K562 (cell line): Measurements from ENCODE around the gene NYNRIN. TPM values are rescaled to one million over a fixed set of nuclear protein-coding genes. Genes with fewer than 3 reads are reported as not detected.

Source experiments
- ATAC-seq: fragments of 200-7000 bp; cut with Tn5 transposase; 3 replicates; pipeline ENCODE4 v1.9.1; 2020; ENCODE audit warnings: moderate library complexity
- BruUV-seq: library from RNA; stranded (reverse); fragments of 400-500 nt; replicated peaks from 2 replicates; lab custom pipeline; 2021; lab: Mats Ljungman, UMichigan
- CTCF ChIA-PET: fragments of 300-600 bp; formaldehyde crosslinking; extraction: SDS; loops from one replicate; lab custom pipeline; 2021; ENCODE audit warnings: low intra/inter-chr PET ratio; lab: Yijun Ruan, JAX
- POLR2A ChIA-PET: fragments of 300-600, 350-650 bp; sonication (Branson Sonifier 250); formaldehyde crosslinking; extraction: SDS; loops from one replicate; lab custom pipeline; 2021; ENCODE audit warnings: antibody characterized with exemption, inconsistent platforms; lab: Yijun Ruan, JAX
- DNase-seq, 4 experiments: peaks; one replicate each; pipeline versions ENCODE4 v3.0.0 to v3.0.0-alpha.2; 2011 to 2018; ENCODE audit warnings: low spot score in 3 of 4, mixed read lengths in 3 of 4; ENCODE audit errors: extremely low read depth in 1 of 4
- FAIRE-seq: peaks from 2 replicates; lab custom pipeline; 2011; peaks lifted over from hg19 to GRCh38; lab: Jason Lieb, UNC
- H2AFZ ChIP-seq: 2 replicates; pipeline ENCODE4 v1.6.0; 2011; ENCODE audit warnings: low read depth, low read length, control low read depth, inconsistent platforms
- H3K27ac ChIP-seq: fragments of 200-600 bp; 3 replicates; pipeline ENCODE4 v1.8.0; 2011; ENCODE audit warnings: low read depth, mild to moderate bottlenecking, control low read depth, inconsistent platforms, low read length, moderate library complexity, mixed read lengths; ENCODE audit errors: extremely low read depth
- H3K27me3 ChIP-seq, 2 experiments: fragments of 300-600 bp in 1 of 2; 2 replicates in 1 of 2; 3 replicates in 1 of 2; pipeline versions ENCODE4 v1.6.0 to v1.8.0; 2011; ENCODE audit warnings: inconsistent platforms in 2 of 2, low read length in 2 of 2, mild to moderate bottlenecking in 1 of 2, mixed read lengths in 1 of 2, moderate library complexity in 1 of 2; ENCODE audit not compliant: control insufficient read depth in 2 of 2, insufficient read depth in 2 of 2
- H3K36me3 ChIP-seq: fragments of 300-600 bp; 3 replicates; pipeline ENCODE4 v1.8.0; 2011; ENCODE audit warnings: mild to moderate bottlenecking, low read length, inconsistent platforms; ENCODE audit not compliant: control insufficient read depth, insufficient read depth
- H3K4me1 ChIP-seq, 2 experiments: fragments of 200-600 bp in 1 of 2; replicated peaks in 1 of 2; 2 replicates in 1 of 2; 3 replicates in 1 of 2; pipeline versions ENCODE4 v1.5.1 to v1.8.0; 2011; ENCODE audit warnings: inconsistent platforms in 2 of 2, low read length in 2 of 2, mild to moderate bottlenecking in 1 of 2, mixed read lengths in 1 of 2, moderate library complexity in 1 of 2; ENCODE audit not compliant: control insufficient read depth in 2 of 2, insufficient read depth in 2 of 2
- H3K4me2 ChIP-seq: 2 replicates; pipeline ENCODE4 v1.6.1; 2011; ENCODE audit warnings: low read length, control low read depth, inconsistent platforms, mixed read lengths; ENCODE audit not compliant: insufficient read depth
- H3K4me3 ChIP-seq: fragments of 200-600 bp; sonication (generic), shearing (Covaris generic); 2 replicates; pipeline ENCODE4 v1.5.1; 2016; ENCODE audit warnings: control low read depth, inconsistent platforms
- H3K79me2 ChIP-seq: fragments of 200-600 bp; 3 replicates; pipeline ENCODE4 v1.8.0; 2011; ENCODE audit warnings: low read length, inconsistent platforms; ENCODE audit not compliant: control insufficient read depth, insufficient read depth
- H3K9ac ChIP-seq, 2 experiments: 2 replicates each; pipeline versions ENCODE4 v1.6.0 to v1.6.1; 2011; ENCODE audit warnings: low read depth in 2 of 2, low read length in 2 of 2, control low read depth in 1 of 2, inconsistent platforms in 1 of 2, mild to moderate bottlenecking in 1 of 2, mixed read lengths in 1 of 2; ENCODE audit not compliant: insufficient read depth in 1 of 2
- H3K9me1 ChIP-seq: one replicate; pipeline ENCODE4 v1.6.0; 2011; ENCODE audit warnings: inconsistent platforms, mild to moderate bottlenecking, low read length, moderate library complexity; ENCODE audit not compliant: control insufficient read depth, insufficient read depth
- H3K9me3 ChIP-seq: replicated peaks from 2 replicates; pipeline ENCODE4 v1.5.1; 2011; ENCODE audit warnings: low read depth, low read length, inconsistent platforms; ENCODE audit not compliant: control insufficient read depth, insufficient read depth
- H4K20me1 ChIP-seq: replicated peaks from 2 replicates; pipeline ENCODE4 v1.6.1; 2011; ENCODE audit warnings: low read length, inconsistent platforms, mixed read lengths; ENCODE audit not compliant: control insufficient read depth, insufficient read depth
- ARID3B ChIP-seq: fragments of 250-450 bp; sonication (Bioruptor Pico); IDR thresholded peaks from 2 replicates; pipeline ENCODE4 v1.4.0; 2020; ENCODE audit warnings: borderline replicate concordance
- CHD7 ChIP-seq: fragments of 200-600 bp; sonication (generic); IDR thresholded peaks from one replicate; pipeline ENCODE4 v1.6.1; 2012; ENCODE audit warnings: mild to moderate bottlenecking, low read depth, low read length, inconsistent platforms
- DACH1 ChIP-seq: fragments of 450-650 bp; IDR thresholded peaks from 2 replicates; pipeline ENCODE4 v1.6.1; 2018; ENCODE audit not compliant: partially characterized antibody
- JUNB ChIP-seq: fragments of 450-650 bp; formaldehyde crosslinking; conservative IDR thresholded peaks from 2 replicates; pipeline ENCODE4 v1.4.0; 2020; ENCODE audit warnings: mild to moderate bottlenecking
- MCM2 ChIP-seq: fragments of 450-650 bp; IDR thresholded peaks from 2 replicates; pipeline ENCODE4 v1.6.1; 2017; ENCODE audit warnings: low read depth, mild to moderate bottlenecking
- POLR2B ChIP-seq: fragments of 450-650 bp; IDR thresholded peaks from 2 replicates; pipeline ENCODE4 v1.6.1; 2018; ENCODE audit warnings: low read depth; ENCODE audit not compliant: partially characterized antibody
- RFX1 ChIP-seq: fragments of 450-650 bp; IDR thresholded peaks from 2 replicates; pipeline ENCODE4 v1.6.1; 2016; ENCODE audit warnings: mild to moderate bottlenecking, moderate library complexity
- SAFB2 ChIP-seq: fragments of 200-400 bp; formaldehyde crosslinking; IDR thresholded peaks from 2 replicates; pipeline ENCODE4 v1.6.1; 2018; ENCODE audit warnings: borderline replicate concordance, low read length, low read depth, moderate library complexity; ENCODE audit not compliant: severe bottlenecking
- SIRT6 ChIP-seq: IDR thresholded peaks from one replicate; pipeline ENCODE4 v1.6.1; 2012; ENCODE audit warnings: low read depth, mild to moderate bottlenecking, control low read depth, inconsistent platforms, low read length, moderate library complexity
- SP1 ChIP-seq: sonication (generic); formaldehyde crosslinking; IDR thresholded peaks from 2 replicates; pipeline ENCODE4 v1.8.1; 2022; ENCODE audit warnings: mild to moderate bottlenecking, missing genetic modification reagents
- ZNF274 ChIP-seq: IDR thresholded peaks from 2 replicates; pipeline ENCODE4 v1.6.1; 2011; ENCODE audit warnings: low read depth, mild to moderate bottlenecking, low read length, moderate library complexity, borderline replicate concordance
- WGBS: fragments of 100-300 bp; shearing (Covaris generic); methylation state at CpG from one replicate; pipeline ENCODE4 v1.1.6; 2016; ENCODE audit warnings: low coverage, mixed read lengths; ENCODE audit not compliant: insufficient coverage; ENCODE audit errors: missing lambda C conversion rate; 5-methylcytosine and 5-hydroxymethylcytosine counted together
- in situ Hi-C: fragments of 300-500 bp; cut with MboI; formaldehyde crosslinking; loops from 4 replicates; pipeline ENCODE4 v1.15.0; 2018; ENCODE audit warnings: inconsistent platforms, mixed read lengths
- intact Hi-C: fragments of 100-400 bp; cut with micrococcal nuclease; formaldehyde crosslinking; loops from 2 replicates; pipeline ENCODE4 v1.14.2; 2022
- polyA plus RNA-seq, 8 experiments: library from polyadenylated mRNA; depleted of rRNA in 4 of 8; stranded (reverse) in 5 of 8; unstranded in 3 of 8; fragments of >200 nt; fragmentation: Nextera tagmentation in 2 of 8; fragmentation: Illumina TruSeq in 1 of 8; extraction: Ambion mirVana in 2 of 8; extraction: Trizol in 1 of 8; gene quantifications; 2 replicates each; pipeline versions ENCODE4 v1.2.1 to v1.2.3, GENCODE V29; 2011 to 2014; ENCODE audit warnings: inconsistent platforms in 1 of 8, missing spikeins in 1 of 8
- total RNA-seq, 7 experiments: library from RNA; depleted of rRNA in 6 of 7; stranded (reverse); fragments of >200 nt in 6 of 7; fragmentation: Illumina TruSeq in 2 of 7; extraction: Trizol in 2 of 7; gene quantifications; 2 replicates each; pipeline versions ENCODE4 v1.2.1 to v1.2.3, GENCODE V29; 2011 to 2021; ENCODE audit warnings: low replicate concordance in 1 of 7

The NYNRIN gene
- total and polyA plus RNA-seq, 9 of the 15 experiments (the other 6 are each of a cell fraction or from before 2014, with no cell fraction given), result 0.04 to 1.2 (median 0.28) TPM

GRCh38 chr14:24370748-24371147, 28.1 kb upstream of the NYNRIN start:
- POLR2A ChIA-PET, result interaction anchor here (1.2 to 1.7 kb wide), 2 partner anchors 9 to 59 kb away, joined by 3 to 6 read pairs; partner anchors contain the start of genes CBLN3 and KHNYN
- intact Hi-C loops (no loop called here), in situ Hi-C loops (no loop called here)
- Histone ChIP-seq H2AFZ (no peak overlapping the region), H3K9me3 (no peaks in the 10 kb centered on the region), H3K27me3 (no peaks in the 10 kb centered on the region), H3K4me1 (peaks cover 11 to 46% of the 10 kb centered on the region in 2 experiments; a peak in 4 of 5 replicates), H4K20me1 (no peaks in the 10 kb centered on the region), H3K27ac (no peak overlapping the region), H3K4me2 (no peak overlapping the region), H3K36me3 (no peaks in the 10 kb centered on the region), H3K9me1 (no peaks in the 10 kb centered on the region), H3K79me2 (no peaks in the 10 kb centered on the region), H3K9ac (no peak overlapping the region), H3K4me3 (no peak overlapping the region)
- DNase-seq (no peak), ATAC-seq (no peak), FAIRE-seq (no peak)
- BruUV-seq, result no TSS peak
- CTCF ChIA-PET, result no interaction called here
- 60% methylated on average over 1 of the region's 1 CpG for WGBS
- TF ChIP-seq CHD7 (no peak), DACH1 (no peak), SIRT6 (no peak), JUNB (CRISPR knock-in tag) (no peak), ARID3B (CRISPR knock-in tag) (no peak), SAFB2 (no peak), RFX1 (no peak), POLR2B (no peak), MCM2 (no peak), SP1 (no peak), ZNF274 (no peak)
